Measurements from ENCODE around the gene LILRB5. TPM values are rescaled to one million over a fixed set of nuclear protein-coding genes. Genes with fewer than 3 reads are reported as not detected.
A peak's percentile ranks its signal among the peaks of the same experiment; 100 is the strongest.
"Not testable (repeated sequence)": the region's sequence is repeated elsewhere in the genome, so short reads cannot be mapped to it uniquely, and the experiment has no call there.

LILRB5 gene
- total RNA-seq, 2 donors from 2014 or later = 2.6 to 12.0 TPM

DNA sequence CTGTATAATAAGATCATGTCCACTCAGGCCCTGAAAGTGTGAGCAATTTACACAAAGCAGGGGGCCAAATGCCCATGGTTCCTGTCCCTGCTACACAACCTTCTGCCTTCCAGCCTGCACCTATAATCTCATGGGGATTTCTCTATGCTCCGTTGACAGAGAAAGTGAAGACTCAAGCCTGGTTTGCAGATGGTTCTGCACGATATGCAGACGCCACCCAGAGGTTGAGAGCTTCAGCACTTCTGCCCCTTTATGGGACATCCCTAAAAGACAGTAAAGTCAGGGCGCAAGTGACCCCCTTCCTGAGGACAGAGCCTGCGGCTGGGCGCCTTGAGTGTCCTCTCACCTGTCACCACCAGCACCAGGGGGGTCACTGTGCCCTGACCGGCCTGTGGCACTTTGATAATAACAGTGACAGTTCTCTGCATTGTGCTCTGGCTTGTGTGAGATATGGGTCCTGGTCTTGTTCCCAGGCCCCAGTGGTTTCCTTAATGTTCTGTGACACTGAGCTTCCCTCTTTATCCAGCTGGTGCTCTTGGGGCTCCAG, 40.8 kb upstream of the LILRB5 start:
- Histone ChIP-seq H3K4me1 (no peaks in the 10 kb centered on the region), H3K9me3 (no peaks in the 10 kb centered on the region), H3K36me3 (no peaks in the 10 kb centered on the region), H3K4me3 (no peak overlapping the region), H3K27ac (no peak overlapping the region), H3K27me3 (no peaks in the 10 kb centered on the region)
- TF ChIP-seq, protein P1, sequence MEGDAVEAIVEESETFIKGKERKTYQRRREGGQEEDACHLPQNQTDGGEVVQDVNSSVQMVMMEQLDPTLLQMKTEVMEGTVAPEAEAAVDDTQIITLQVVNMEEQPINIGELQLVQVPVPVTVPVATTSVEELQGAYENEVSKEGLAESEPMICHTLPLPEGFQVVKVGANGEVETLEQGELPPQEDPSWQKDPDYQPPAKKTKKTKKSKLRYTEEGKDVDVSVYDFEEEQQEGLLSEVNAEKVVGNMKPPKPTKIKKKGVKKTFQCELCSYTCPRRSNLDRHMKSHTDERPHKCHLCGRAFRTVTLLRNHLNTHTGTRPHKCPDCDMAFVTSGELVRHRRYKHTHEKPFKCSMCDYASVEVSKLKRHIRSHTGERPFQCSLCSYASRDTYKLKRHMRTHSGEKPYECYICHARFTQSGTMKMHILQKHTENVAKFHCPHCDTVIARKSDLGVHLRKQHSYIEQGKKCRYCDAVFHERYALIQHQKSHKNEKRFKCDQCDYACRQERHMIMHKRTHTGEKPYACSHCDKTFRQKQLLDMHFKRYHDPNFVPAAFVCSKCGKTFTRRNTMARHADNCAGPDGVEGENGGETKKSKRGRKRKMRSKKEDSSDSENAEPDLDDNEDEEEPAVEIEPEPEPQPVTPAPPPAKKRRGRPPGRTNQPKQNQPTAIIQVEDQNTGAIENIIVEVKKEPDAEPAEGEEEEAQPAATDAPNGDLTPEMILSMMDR (IDR thresholded peaks at IDR 0.05) = no peak
- no peak for DNase-seq (ENCODE audit: low spot score)

GRCh38 chr19:54294539-54294938, 37.5 kb upstream of the LILRB5 start:
- no peak for DNase-seq (ENCODE audit: low spot score)
- no peaks in the 10 kb centered on the region for H3K27me3 ChIP-seq
- H3K4me3 ChIP-seq = no peak overlapping the region
- H3K9me3 ChIP-seq = no peaks in the 10 kb centered on the region
- H3K27ac ChIP-seq = no peak overlapping the region
- TF ChIP-seq, protein P1 (IDR thresholded peaks at IDR 0.05) = no peak
- no peaks in the 10 kb centered on the region for H3K4me1 ChIP-seq
- no peaks in the 10 kb centered on the region for H3K36me3 ChIP-seq

DNA sequence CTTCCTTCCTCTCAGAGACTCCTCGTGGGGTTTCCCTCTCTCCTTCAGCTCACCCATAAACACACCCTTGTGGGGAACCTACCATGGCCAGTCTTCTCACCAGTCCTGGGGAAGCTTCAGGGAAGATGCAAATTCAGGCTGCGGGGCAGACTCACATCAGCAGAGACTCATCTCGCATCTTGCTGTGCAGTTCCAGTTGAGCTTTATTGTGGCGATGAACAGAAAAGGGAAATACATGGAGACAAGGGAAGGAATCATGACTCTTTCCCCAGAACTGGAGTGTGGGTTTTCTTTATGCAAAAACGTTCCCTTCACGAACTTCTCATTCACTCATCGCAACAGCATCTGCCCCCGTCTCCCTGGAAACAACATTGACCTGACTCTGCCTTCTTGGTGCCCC, 32.1 kb upstream of the LILRB5 start:
- DNase-seq (ENCODE audit: low spot score); H3K27me3 ChIP-seq; H3K4me3 ChIP-seq; H3K27ac ChIP-seq; H3K4me1 ChIP-seq; H3K9me3 ChIP-seq; H3K36me3 ChIP-seq: not testable (repeated sequence)

GRCh38 chr19:54287456-54287855, 30.4 kb upstream of the LILRB5 start:
- no peaks in the 10 kb centered on the region for H3K27me3 ChIP-seq
- H3K27ac ChIP-seq = no peak overlapping the region
- TF ChIP-seq, protein P1 (IDR thresholded peaks at IDR 0.05) = no peak
- H3K9me3 ChIP-seq = no peaks in the 10 kb centered on the region
- H3K4me3 ChIP-seq = no peak overlapping the region
- no peaks in the 10 kb centered on the region for H3K4me1 ChIP-seq
- DNase-seq (ENCODE audit: low spot score) = no peak
- no peaks in the 10 kb centered on the region for H3K36me3 ChIP-seq

- not testable (repeated sequence) for H3K4me3 ChIP-seq, H3K9me3 ChIP-seq, H3K36me3 ChIP-seq, H3K4me1 ChIP-seq, H3K27ac ChIP-seq, H3K27me3 ChIP-seq
- peak; percentile 5 for DNase-seq (ENCODE audit: low spot score)
These were observed 29.2 kb upstream of the LILRB5 start for GRCh38 chr19:54286283-54286682.

DNA sequence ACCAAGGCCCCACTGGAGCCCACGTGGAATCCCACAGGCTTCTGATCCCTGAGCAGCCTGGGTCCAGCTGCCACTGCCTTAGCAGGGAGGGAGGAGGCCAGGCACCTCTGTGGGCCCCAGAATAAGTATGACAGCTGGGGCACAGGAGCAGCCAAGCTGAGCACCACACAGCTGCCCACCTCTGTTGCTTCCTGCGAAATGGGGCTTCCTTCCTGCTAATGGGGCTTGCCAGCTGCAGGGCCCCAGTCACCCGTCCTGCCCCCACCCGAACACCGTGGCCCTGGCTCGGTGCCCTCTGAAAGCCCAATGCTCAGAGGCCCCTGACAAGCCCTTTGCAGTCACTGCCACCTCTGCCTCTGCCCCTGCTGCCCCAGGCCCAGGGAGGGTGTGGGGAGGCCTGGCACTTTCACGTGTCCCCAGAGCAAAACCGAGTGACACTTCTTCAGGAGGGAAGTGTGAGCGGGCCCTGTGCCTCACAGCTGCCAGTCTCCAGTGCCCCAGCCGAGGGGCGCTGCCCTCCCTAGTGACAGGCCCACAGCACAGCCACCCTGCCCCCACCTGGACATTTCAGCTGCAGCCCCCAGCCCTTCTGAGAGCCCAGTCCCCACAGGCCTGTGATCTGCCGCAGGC, 28.5 kb upstream of the LILRB5 start:
- H3K4me3 ChIP-seq, H3K9me3 ChIP-seq, H3K36me3 ChIP-seq, H3K27me3 ChIP-seq, H3K27ac ChIP-seq, H3K4me1 ChIP-seq: not testable (repeated sequence)
- peak; percentile 11 for DNase-seq (ENCODE audit: low spot score)

- TF ChIP-seq, protein P1 (IDR thresholded peaks at IDR 0.05) = no peak
- no peaks in the 10 kb centered on the region for H3K4me1 ChIP-seq
- H3K27me3 ChIP-seq = no peaks in the 10 kb centered on the region
- no peaks in the 10 kb centered on the region for H3K36me3 ChIP-seq
- H3K4me3 ChIP-seq = no peak overlapping the region
- no peaks in the 10 kb centered on the region for H3K9me3 ChIP-seq
- DNase-seq (ENCODE audit: low spot score) = peak; percentile 44
- H3K27ac ChIP-seq = no peak overlapping the region
These were observed 25.8 kb upstream of the LILRB5 start for GRCh38 chr19:54282686-54283470.

DNA sequence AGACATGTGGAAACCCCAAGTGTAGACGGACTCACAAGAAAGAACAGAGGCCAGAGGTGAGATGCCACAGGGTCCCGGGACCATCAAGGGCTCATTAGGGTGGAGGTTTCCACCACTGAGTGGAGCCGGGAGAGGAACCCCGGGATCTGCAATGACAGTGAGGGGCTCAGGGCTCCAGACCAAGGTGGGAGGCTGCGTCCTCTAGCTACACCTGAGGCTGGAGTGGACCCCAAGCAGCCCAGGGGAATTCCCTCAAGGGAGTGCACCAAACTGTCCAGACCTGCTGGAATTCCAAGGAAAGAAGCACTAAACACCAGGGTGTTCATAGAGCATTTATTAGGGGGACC, 24.6 kb upstream of the LILRB5 start:
- not testable (repeated sequence) for H3K27me3 ChIP-seq, H3K9me3 ChIP-seq, H3K4me3 ChIP-seq, H3K4me1 ChIP-seq, H3K27ac ChIP-seq, H3K36me3 ChIP-seq
- peak; percentile 30 for DNase-seq (ENCODE audit: low spot score)
